Stimulated activated CD4-positive, alpha-beta T cell treated with anti-CD3 and anti-CD28 coated beads, Interleukin-1b, Interleukin-23, amount 100 ng/mL, for 1 hour (primary cell): ENCODE results near the gene ESR1.

Source experiments
- DNase-seq, 2 donors: peaks; one replicate each; pipeline ENCODE4 v3.0.0-alpha.2; 2020; ENCODE audit warnings: low read depth in 2 of 2

The ESR1 gene

DNA sequence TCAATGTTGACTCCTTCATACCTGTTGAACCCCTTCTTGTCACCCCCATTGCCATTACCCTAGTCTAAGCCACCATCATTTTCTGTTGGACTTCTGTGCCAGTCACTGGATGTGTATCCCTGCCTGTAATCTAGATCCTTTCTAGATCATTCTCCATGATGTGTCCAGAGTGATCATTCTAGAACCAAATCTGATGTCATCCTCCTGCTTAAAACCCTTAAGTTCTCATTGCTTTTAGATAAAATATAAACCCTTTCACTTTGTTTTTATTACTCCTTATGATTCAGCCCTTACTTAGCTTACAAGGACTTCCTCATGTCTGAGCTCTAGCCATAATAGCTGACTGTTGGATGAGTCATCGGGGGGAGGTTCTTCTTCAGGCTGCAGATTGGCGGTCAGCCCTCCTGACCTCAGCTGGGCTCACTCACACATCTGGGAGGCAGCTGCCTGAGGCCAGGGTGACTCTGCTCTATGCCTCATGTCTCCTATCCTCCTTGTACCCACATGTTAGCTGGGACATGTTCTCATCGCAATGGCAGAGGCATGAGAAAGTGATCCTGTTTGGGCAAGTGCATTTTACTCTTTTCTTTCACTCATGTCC lies 287.6 kb downstream of the ESR1 start:
- no peak for DNase-seq

DNA sequence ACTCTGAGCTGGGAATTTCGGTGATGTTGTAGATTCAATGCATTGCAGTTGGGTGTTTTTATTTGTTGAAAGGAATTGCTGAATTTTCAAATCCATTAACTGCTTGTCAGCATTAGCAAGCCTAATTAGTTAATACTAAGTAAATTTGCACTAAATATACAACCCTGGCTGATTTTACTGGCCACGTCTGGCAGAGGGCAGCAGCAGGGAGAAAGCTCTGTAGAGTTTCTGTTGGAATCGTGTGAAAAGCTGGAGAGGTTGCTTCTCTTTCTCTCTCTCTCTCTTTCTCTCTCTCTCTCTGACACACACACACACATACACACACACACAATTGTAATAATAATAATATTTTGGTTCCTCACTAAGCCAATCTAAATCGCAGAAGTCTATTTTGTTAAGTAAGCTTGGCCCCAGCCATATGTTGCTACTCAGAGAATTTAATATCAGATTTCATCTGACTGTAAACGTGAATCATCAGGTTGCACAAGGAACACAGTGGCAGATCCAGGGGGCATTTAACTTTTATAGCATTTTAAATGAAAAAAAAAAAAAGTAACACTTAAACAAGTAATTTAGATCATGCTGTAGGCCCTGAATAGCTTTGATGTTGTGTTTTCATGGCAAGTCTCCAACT lies 289.5 kb downstream of the ESR1 start:
- no peak for DNase-seq

DNA sequence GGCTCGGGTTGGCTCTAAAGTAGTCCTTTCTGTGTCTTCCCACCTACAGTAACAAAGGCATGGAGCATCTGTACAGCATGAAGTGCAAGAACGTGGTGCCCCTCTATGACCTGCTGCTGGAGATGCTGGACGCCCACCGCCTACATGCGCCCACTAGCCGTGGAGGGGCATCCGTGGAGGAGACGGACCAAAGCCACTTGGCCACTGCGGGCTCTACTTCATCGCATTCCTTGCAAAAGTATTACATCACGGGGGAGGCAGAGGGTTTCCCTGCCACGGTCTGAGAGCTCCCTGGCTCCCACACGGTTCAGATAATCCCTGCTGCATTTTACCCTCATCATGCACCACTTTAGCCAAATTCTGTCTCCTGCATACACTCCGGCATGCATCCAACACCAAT lies 291.2 kb downstream of the ESR1 start:
- no peak for DNase-seq

DNA sequence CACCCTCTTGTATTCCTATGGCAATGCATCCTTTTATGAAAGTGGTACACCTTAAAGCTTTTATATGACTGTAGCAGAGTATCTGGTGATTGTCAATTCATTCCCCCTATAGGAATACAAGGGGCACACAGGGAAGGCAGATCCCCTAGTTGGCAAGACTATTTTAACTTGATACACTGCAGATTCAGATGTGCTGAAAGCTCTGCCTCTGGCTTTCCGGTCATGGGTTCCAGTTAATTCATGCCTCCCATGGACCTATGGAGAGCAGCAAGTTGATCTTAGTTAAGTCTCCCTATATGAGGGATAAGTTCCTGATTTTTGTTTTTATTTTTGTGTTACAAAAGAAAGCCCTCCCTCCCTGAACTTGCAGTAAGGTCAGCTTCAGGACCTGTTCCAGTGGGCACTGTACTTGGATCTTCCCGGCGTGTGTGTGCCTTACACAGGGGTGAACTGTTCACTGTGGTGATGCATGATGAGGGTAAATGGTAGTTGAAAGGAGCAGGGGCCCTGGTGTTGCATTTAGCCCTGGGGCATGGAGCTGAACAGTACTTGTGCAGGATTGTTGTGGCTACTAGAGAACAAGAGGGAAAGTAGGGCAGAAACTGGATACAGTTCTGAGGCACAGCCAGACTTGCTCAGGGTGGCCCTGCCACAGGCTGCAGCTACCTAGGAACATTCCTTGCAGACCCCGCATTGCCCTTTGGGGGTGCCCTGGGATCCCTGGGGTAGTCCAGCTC lies 292.1 kb downstream of the ESR1 start:
- DNase-seq, result no peak

DNA sequence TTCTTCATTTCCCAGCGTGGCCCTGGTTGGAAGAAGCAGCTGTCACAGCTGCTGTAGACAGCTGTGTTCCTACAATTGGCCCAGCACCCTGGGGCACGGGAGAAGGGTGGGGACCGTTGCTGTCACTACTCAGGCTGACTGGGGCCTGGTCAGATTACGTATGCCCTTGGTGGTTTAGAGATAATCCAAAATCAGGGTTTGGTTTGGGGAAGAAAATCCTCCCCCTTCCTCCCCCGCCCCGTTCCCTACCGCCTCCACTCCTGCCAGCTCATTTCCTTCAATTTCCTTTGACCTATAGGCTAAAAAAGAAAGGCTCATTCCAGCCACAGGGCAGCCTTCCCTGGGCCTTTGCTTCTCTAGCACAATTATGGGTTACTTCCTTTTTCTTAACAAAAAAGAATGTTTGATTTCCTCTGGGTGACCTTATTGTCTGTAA lies 292.7 kb downstream of the ESR1 start:
- DNase-seq, result no peak

DNA sequence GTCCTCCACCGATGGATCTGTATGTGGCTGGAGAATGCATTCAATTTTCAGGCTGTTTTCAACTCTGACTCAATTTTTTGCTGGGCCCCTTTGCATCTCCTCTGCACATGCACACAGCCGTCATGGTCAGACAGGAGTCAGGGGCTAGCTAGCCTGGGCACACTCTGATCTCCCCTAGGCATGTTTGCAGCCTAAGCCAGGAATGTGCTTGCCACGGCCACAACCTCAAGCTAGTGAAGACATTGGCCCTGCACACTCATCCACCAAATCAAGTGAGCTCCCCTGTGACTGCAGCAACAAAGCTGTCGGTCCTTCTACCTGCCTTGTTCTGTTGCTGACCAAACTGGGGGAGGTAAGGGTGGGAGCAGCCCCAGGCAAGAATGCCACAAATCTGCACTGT lies 300.5 kb downstream of the ESR1 start:
- DNase-seq, result no peak

DNA sequence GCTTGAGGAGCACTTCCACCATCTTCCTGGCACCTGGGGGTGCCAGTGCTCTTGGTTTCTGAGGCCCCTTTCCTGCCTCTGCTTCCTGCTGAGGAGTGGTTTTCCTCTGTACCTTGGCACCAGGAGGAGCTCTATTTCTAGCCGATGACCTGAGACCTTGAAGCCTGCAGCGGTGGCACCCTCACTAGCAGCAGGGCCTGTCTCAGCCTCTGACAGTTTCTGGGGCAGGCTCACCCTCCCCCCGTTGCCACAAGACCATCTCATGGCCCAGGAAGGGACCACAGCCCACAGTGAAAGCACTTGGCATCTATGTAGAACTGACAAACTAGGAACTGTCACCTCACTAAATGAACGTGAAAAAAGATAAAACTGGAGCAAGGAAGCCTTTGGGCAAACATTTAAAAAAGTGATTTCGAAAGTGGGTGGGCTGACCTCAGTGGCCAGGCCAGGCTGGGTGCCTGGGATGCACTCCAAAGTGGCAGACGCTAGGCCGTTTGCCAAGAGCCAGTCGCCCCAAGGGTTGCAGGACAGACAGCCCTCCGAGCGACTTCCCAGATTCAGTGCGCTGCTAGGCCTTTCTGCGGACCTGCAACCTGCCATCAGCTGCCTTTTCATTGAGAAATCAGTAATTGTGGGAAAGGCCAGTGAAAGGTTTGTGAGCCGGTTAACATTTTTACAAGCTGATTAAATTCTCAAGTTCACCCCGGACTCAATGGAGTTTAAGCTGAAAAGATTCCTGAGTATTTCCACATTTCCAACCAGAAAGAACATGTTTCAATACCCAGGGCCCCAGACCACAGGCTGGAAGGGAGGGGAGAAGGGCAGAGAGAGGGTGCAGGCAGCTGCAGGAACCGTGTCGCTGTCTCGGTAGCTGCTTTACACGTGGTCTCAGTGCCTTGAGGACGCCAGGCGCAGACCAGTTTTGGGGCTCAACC lies 303.7 kb downstream of the ESR1 start:
- no peak for DNase-seq

DNA sequence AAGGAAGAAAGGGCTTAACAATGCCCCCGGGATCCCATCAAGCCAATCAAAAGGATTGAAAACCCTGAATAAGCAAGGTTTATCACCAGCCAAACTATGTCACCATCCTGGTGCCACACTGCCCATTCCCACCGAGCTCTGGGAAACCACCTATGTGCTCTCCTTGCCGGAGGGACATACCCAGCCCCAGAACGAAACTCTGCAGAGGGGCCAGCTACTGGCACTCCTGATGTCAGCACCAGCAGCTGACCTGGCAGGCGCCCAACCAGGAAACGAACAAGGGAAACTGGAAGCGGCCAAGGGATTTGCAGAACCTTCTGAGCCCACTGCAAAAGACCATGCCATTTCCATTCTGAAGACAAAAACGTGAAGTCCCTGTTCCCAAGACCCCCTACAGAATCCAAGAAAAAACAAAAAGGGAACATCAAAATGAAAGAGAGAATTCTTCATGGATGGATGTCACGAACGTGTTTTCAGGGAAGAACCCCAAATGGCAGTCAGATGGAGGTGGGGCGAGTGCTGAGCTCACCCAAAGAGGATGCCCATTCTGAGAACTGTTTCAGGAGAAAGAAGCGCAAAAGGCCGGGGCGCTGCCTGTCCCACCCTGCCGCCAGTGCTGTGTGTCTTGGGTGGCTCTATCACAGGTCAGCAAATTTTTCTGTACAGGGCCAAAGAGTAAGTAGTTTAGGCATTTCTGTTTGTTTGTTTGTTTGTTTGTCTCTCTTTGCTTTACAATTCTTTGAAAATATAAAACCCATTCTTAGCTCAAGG lies 305.2 kb downstream of the ESR1 start:
- DNase-seq, result no peak

DNA sequence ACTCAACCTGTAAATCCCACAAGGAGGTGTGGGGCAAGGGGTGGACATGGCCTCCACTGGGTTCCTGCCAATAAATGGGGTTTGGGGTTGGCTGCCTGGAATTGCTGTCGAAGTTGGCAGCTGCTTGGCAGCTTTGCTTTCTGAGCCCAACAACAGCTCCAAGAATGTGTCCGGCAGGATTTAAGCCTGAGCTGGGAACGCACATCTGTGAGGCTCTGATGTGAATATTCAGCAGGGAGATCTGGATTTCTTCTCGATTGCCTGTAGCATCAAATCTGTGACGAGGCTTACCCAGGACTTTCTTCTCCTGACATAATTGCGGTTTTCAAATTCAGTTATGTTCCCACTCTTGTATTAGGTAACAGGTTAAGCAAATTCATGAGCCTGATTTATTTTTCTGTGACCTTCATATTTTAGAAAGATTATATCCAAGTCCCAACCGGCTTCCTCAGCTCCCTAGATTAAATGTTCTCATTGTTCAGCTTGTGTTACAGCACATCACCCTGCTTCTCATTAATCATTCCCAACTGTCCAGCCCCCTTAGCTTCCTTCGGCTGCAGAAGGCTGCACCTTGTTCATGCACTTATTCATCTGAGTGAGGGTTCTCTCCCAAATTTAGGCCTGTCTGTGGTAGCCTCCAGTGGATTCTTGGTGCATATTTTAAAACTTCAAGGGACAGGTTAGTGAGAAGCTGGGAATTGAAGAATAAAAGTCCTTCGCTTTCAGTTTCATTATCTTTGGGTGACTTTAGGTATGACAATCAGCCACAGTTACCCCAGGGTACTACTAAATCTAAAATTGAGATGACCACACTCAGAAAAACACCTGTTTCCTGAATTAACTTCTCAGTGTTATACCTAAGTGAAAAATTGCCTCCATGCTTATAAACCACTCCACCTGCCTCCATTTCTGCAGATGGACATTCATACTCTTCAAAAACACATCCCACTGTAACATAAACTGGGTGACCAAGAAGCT lies 310.0 kb downstream of the ESR1 start:
- no peak for DNase-seq

DNA sequence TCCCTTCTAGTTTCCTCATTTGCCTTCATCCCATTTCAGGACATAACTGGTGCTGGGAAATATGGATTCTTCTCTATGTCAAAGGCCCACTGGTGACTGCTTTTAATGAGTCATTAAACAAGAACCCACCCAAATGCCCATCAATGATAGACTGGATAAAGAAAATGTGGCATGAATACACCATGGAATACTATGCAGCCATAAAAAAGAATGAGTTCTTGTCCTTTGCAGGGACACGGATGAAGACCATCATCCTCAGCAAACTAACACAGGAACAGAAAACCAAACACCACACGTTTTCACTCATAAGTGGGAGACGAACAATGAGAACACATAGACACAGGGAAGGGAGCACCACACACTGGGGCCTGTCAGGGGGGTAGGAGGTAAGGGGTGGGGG lies 310.7 kb downstream of the ESR1 start:
- DNase-seq, result no peak

DNA sequence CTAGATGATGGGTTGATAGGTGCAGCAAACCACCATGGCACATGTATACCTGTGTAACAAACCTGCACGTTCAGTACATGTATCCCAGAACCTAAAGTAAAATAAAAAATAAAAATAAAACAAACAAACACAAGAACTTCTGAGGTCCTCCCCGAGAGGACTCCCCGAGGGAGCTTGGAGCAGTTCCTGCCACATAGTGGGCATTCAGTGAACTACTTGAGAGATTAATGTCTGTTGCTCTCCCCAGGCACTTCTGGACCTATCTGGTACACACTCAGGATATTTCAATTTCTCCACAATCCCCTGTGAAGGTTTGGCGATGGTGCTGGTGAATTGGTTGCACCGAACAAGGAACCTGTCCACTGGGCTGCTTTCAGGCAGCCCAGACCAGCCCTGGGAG lies 311.2 kb downstream of the ESR1 start:
- DNase-seq, result no peak

DNA sequence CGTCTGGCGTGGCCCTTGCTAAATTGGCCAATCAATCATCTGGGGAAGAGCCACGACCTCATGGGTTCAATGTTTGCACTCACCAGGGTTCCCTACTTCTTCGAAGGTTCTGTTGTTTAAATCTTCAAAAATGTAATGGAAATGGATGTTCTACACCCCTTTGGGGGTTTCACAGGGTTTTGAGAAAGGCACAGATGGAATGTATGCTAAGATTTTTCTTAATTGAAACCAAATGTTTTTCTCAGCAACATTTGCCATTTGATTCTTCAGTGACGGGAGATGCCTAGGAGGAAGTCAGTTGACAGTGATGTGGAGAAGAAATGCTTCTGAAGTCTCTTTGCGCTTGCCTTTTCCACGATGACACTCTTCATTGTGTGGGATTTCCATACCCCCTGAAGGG lies 312.3 kb downstream of the ESR1 start:
- DNase-seq, result no peak

DNA sequence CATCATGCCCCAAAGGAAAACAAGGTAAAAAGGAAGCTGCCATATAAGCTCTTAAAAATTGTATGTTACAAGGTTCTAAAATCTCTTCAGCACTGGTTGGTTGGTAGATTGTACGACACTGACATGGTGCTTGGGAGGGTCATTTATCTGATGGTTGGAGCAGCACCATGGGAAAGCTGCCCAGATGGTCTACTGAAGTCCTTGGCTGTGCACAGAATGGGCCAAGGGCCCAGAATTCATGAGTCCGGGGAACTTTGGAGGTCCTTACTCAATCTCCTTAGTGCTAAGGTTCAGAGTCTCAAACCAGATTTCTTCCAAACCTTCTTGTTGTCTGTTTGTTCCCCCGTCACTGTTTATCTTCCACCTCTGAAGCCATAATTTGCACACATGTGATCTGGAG lies 314.4 kb downstream of the ESR1 start:
- no peak for DNase-seq

DNA sequence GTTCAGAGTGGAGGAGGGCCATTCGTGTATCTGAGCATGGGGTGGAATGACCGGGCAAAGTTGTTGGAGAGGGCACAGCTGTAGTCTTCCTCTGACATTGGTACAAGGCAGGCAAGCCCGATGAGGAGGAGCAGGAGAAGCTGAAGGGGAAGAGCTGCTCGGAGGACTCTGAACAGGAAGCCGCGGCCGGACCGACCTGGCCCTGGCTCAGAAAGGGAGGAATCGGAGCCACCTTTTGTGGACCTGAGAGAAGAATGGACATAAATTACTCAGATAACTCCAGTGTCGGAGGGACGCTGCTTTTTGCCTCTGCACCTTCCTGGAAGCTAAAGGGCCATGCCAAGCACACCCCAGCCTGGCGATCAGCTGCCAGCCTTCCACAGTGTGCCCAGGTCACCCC lies 315.0 kb downstream of the ESR1 start:
- DNase-seq, result no peak

DNA sequence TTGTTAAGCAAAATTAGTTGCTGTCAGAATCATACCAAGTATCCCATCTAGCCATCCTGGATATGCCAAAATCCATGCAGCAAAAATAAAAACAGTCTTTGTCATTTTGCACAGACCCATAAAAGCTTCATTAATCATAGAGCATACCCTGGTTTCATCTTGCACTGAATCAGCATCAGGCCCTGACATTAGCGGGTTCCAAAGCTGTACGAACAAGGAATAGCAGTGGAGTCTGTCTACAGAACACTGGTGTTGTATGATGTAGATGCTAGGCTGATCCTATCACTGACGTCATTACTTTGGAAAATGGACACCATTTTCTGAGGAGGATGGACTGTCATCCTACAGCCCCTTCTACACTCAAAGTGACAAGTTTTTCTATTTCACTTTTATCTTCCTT lies 315.6 kb downstream of the ESR1 start:
- no peak for DNase-seq

DNA sequence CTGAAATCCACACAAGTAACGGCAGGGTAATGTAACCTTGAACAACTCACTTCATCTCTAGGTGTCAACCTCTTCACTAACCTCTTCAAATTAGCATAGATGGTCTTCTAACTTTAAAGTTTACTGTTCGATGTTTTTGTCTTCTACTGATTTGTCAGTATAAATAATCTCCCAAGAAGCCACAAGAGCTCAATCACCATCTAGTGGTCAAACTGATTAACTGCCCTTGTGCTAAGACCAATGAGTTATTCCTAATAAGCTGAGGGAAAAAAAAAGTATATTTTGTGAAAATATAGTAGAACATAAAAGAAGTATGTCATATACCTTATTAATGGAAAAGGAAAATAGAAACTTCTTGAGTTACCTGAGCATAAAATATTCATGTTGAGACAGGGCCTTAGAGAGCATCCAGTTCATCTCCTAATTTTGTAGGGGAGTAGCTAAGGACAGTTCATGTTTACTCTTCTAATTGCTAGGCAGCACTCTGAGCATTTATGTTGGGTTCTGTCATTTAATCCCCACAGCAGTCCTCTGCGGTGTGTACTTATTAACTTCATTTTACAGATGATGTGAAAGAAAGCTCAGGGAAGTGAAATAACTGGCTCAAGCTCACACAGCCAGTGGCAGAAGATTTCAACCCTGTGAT lies 317.1 kb downstream of the ESR1 start:
- DNase-seq, result no peak

DNA sequence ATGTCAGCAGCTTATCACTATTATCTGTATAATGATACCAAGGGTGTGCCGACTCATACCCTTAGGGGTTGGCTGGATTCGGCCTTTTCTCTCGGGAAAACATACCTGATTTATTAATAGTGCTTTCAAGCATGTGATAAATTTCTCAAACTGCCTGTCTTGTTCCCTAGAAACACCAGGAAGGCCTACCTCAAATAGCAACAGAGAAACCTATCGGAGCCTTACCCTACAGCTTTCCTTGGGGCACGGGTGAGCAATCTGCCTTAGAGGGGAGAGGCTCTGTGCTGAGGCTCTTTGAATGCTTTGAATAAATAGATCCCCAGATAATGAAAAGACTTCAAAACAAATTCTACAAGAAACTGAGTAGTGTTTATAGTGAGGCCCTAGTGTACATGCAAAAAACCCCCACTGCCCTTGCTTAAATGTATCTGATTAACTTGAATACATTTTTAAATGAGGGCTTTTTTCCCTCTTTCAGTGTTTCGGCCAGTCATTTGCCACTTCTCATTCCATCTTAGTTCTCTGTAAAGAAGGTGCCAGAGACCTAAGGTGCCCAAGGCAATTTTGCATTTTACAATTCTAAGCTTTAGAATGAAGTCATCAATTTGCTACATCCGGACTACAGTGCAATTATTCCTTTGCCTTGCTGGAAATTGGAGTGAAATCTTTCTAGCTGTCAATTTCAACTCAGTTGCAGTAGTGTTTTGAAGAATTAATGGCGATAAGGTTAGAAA lies 320.1 kb downstream of the ESR1 start:
- no peak for DNase-seq

DNA sequence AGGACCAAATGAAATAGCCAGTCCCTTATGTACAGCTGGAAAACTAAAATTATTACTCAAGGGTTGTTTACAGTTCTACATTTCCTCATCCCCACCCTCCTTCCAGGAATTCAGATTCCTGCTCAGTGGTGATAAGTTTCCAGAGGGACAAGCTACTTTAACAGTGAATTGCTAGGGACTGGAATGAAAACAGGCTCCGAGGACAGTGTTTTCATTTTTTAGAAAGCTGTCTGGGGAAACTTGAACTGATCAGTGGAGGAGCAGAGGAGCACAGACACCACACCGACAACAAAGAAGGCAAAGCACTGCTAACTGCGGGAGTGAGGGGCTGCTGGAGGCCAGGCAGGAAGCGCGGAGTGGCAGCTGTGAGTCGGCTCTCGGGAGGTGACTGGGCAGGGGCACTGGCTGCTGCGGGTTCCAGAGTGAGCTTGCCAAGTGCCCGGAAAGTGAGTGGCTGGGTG lies 322.2 kb downstream of the ESR1 start:
- no peak for DNase-seq

DNA sequence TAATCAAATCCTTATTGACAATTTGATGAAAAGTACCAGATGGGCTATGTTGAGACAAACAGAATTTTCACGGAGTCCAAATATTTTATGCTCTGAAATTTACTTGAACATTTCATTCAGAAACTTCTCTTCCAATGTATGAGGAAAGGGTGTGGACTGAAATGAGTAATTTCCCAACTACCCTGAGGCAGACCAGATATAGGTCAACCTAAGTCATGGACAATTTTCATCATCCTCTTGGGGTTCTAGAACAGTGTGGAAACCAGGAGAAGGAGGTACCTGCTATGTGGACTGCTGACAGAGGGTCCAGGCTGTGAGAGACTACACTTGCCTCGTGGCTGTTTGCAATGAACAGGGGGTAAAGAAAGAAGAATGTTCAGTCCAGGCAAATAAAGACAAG lies 323.0 kb downstream of the ESR1 start:
- DNase-seq, result no peak
